ENCODE results near the gene RFT1.

DNA sequence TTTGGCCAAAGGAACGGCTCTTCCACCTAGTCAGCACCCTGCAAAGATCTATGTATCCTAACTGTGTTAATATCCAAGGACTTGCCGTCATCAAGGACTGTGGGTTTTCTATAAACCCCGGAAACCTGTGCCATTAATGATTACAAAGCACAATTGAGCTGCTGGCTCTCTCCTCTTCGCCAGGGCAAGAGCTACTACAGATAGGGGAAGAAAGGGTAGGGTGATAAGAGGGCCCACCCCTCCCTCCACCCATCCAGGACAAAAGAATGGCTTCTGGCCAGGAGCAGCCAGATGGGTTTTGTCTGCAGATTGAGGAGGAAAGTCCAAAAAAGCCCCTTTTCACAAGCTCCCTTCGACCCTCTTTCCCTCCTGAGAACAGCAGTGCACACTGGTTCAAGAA is 9.9 kb downstream of the RFT1 start:
- TF ChIP-seq, protein P1, sequence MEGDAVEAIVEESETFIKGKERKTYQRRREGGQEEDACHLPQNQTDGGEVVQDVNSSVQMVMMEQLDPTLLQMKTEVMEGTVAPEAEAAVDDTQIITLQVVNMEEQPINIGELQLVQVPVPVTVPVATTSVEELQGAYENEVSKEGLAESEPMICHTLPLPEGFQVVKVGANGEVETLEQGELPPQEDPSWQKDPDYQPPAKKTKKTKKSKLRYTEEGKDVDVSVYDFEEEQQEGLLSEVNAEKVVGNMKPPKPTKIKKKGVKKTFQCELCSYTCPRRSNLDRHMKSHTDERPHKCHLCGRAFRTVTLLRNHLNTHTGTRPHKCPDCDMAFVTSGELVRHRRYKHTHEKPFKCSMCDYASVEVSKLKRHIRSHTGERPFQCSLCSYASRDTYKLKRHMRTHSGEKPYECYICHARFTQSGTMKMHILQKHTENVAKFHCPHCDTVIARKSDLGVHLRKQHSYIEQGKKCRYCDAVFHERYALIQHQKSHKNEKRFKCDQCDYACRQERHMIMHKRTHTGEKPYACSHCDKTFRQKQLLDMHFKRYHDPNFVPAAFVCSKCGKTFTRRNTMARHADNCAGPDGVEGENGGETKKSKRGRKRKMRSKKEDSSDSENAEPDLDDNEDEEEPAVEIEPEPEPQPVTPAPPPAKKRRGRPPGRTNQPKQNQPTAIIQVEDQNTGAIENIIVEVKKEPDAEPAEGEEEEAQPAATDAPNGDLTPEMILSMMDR (IDR thresholded peaks at IDR 0.05; ENCODE audit: extremely low read depth in 1 of 2, insufficient read depth in 1 of 2, low read depth in 1 of 2, low read length in 2 of 2): no peak
- no peak for TF ChIP-seq EZH2 (IDR thresholded peaks at IDR 0.05; ENCODE audit: borderline replicate concordance, low read depth, low read length, severe bottlenecking)
- TF ChIP-seq MYC (IDR thresholded peaks at IDR 0.05; ENCODE audit: low read depth, low read length): no peak
- TF ChIP-seq POLR2AphosphoS5 (IDR thresholded peaks at IDR 0.05; ENCODE audit: insufficient read depth, low read depth, low read length): no peak
- TF ChIP-seq POLR2A (IDR thresholded peaks at IDR 0.05; ENCODE audit: low read depth, low read length): no peak
- no peak for TF ChIP-seq MAX (IDR thresholded peaks at IDR 0.05; ENCODE audit: insufficient read depth, insufficient read length)
